GM19397 (cell line): Measurements from ENCODE around the gene NDUFC2.
"Not testable (repeated sequence)": the region's sequence is repeated elsewhere in the genome, so short reads cannot be mapped to it uniquely, and the experiment has no call there.

Source experiments
- ATAC-seq: cut with Tn5 transposase; IDR thresholded peaks from one replicate; pipeline ENCODE4 v1.9.1; 2021; ENCODE audit warnings: mild to moderate bottlenecking, moderate library complexity; ENCODE audit not compliant: unreplicated experiment

The NDUFC2 gene

GRCh38 chr11:78056093-78056492 lies 23.6 kb downstream of the NDUFC2 start:
- no peak for ATAC-seq

- no peak for ATAC-seq
These were observed 24.7 kb downstream of the NDUFC2 start for GRCh38 chr11:78054971-78055370.

GRCh38 chr11:78050964-78051831 lies 28.5 kb downstream of the NDUFC2 start:
- ATAC-seq, result no peak

GRCh38 chr11:78049348-78049747 lies 30.3 kb downstream of the NDUFC2 start:
- ATAC-seq, result no peak

- no peak for ATAC-seq
These were observed 31.1 kb downstream of the NDUFC2 start for GRCh38 chr11:78048561-78048960.

- ATAC-seq, result no peak
These were observed 33.2 kb downstream of the NDUFC2 start for GRCh38 chr11:78046486-78046854.

- peak; percentile 75 for ATAC-seq
These were observed 33.7 kb downstream of the NDUFC2 start for GRCh38 chr11:78045851-78046485.

- ATAC-seq, result no peak
These were observed 35.0 kb downstream of the NDUFC2 start for GRCh38 chr11:78044706-78045105.

- no peak for ATAC-seq
These were observed 37.7 kb downstream of the NDUFC2 start for GRCh38 chr11:78041843-78042440.

GRCh38 chr11:78041380-78041719 lies 38.3 kb downstream of the NDUFC2 start:
- ATAC-seq, result not testable (repeated sequence)

GRCh38 chr11:78040691-78041379 lies 38.8 kb downstream of the NDUFC2 start:
- ATAC-seq, result no peak

GRCh38 chr11:78039919-78040671 lies 39.6 kb downstream of the NDUFC2 start:
- no peak for ATAC-seq

GRCh38 chr11:78039391-78039918 lies 40.2 kb downstream of the NDUFC2 start:
- no peak for ATAC-seq

- ATAC-seq, result no peak
These were observed 40.9 kb downstream of the NDUFC2 start for GRCh38 chr11:78038697-78039313.

- ATAC-seq, result no peak
These were observed 41.6 kb downstream of the NDUFC2 start for GRCh38 chr11:78037825-78038620.

GRCh38 chr11:78037056-78037455 lies 42.6 kb downstream of the NDUFC2 start:
- no peak for ATAC-seq

GRCh38 chr11:78036313-78036712 lies 43.3 kb downstream of the NDUFC2 start:
- no peak for ATAC-seq

GRCh38 chr11:78034623-78035022 lies 45.0 kb downstream of the NDUFC2 start:
- ATAC-seq, result no peak

- no peak for ATAC-seq
These were observed 46.6 kb downstream of the NDUFC2 start for GRCh38 chr11:78033040-78033439.
